DOHH2 (cell line): ENCODE results near the gene ADPRH.
A peak's percentile ranks its signal among the peaks of the same experiment; 100 is the strongest.

Experiments
- H3F3A ChIP-seq: fragments of 200-600 bp; sonication (generic), shearing (Covaris generic); 2 replicates; pipeline ENCODE4 v1.6.0; 2016; ENCODE audit warnings: antibody characterized with exemption, mild to moderate bottlenecking; ENCODE audit not compliant: control insufficient read depth, insufficient read depth
- H3K27ac ChIP-seq: fragments of 200-600 bp; sonication (generic); 2 replicates; pipeline ENCODE4 v1.5.1; 2014; ENCODE audit warnings: low read depth, mild to moderate bottlenecking, low read length, moderate library complexity
- H3K27me3 ChIP-seq: fragments of 200-600 bp; sonication (generic); 2 replicates; pipeline ENCODE4 v1.6.1; 2014; ENCODE audit warnings: mild to moderate bottlenecking, low read length, mixed read lengths; ENCODE audit not compliant: control insufficient read depth
- H3K36me3 ChIP-seq: fragments of 200-600 bp; sonication (generic); 2 replicates; pipeline ENCODE4 v1.6.1; 2014; ENCODE audit warnings: mild to moderate bottlenecking, low read length, moderate library complexity, mixed read lengths; ENCODE audit not compliant: control insufficient read depth
- H3K4me1 ChIP-seq: fragments of 200-600 bp; sonication (generic); 2 replicates; pipeline ENCODE4 v1.6.1; 2014; ENCODE audit warnings: mild to moderate bottlenecking, low read length, mixed read lengths; ENCODE audit not compliant: control insufficient read depth
- H3K4me2 ChIP-seq: fragments of 200-600 bp; sonication (generic); 2 replicates; pipeline ENCODE4 v1.6.0; 2014; ENCODE audit warnings: mild to moderate bottlenecking, low read length, moderate library complexity
- H3K4me3 ChIP-seq: fragments of 200-600 bp; sonication (generic); 2 replicates; pipeline ENCODE4 v1.5.1; 2014; ENCODE audit warnings: mild to moderate bottlenecking, low read length, mixed read lengths
- H3K79me2 ChIP-seq: fragments of 200-600 bp; sonication (generic); 2 replicates; pipeline ENCODE4 v1.6.1; 2014; ENCODE audit warnings: mild to moderate bottlenecking, low read length, mixed read lengths; ENCODE audit not compliant: control insufficient read depth
- H3K9me2 ChIP-seq: fragments of 200-600 bp; sonication (generic); replicated peaks from 2 replicates; pipeline ENCODE4 v1.6.1; 2014; ENCODE audit warnings: mild to moderate bottlenecking, low read length, mixed read lengths; ENCODE audit not compliant: control insufficient read depth
- H3K9me3 ChIP-seq: fragments of 200-600 bp; sonication (generic); 2 replicates; pipeline ENCODE4 v1.6.1; 2014; ENCODE audit warnings: antibody characterized with exemption, low read length, mixed read lengths; ENCODE audit not compliant: control insufficient read depth, insufficient read depth
- H4K20me1 ChIP-seq: fragments of 200-600 bp; sonication (generic); 2 replicates; pipeline ENCODE4 v1.6.0; 2014; ENCODE audit warnings: low read depth, mild to moderate bottlenecking, antibody characterized with exemption, low read length, moderate library complexity; ENCODE audit not compliant: control insufficient read depth, insufficient read depth
- CTCF ChIP-seq: fragments of 200-600 bp; sonication (generic); IDR thresholded peaks from one replicate; pipeline ENCODE4 v1.5.1; 2014; ENCODE audit warnings: antibody characterized with exemption, mild to moderate bottlenecking, low read depth, low read length; ENCODE audit not compliant: poor library complexity, severe bottlenecking
- EZH2phosphoT487 ChIP-seq: fragments of 200-600 bp; sonication (generic); IDR thresholded peaks from 2 replicates; pipeline ENCODE4 v1.6.1; 2017; ENCODE audit warnings: borderline replicate concordance, mild to moderate bottlenecking, antibody characterized with exemption, low read length, moderate library complexity, mixed read lengths

Gene ADPRH

DNA sequence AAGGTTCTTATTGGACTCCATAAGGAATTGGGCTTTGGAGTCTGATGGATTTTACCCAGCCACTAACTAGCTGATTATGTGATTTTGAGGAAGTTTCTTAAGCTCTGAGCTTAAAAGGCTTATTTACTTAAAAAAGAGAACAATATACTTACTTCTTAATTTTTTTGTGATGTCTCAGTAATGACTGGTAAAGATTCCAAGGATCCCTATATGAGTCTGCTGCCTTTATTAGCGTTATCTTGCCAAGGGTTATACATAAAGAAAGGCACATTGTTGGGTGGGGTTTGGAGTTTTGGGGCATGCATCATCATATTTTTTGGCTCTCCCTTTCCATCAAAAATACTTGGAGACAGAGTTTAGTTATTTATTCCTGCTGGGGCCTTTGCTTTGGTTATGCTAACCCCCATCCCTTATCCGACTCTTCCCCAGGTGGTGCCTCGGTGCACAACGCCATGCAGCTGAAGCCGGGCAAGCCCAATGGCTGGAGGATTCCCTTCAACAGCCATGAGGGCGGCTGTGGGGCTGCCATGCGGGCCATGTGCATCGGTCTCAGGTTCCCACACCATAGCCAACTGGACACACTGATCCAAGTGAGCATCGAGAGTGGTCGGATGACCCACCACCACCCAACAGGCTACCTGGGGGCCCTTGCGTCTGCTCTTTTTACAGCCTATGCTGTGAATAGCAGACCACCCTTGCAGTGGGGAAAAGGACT lies 6.7 kb downstream of the ADPRH start:
- H3K4me1 ChIP-seq, result peaks cover 14% of the 10 kb centered on the region
- no peak for TF ChIP-seq CTCF
- TF ChIP-seq EZH2phosphoT487, result no peak
- H3K4me2 ChIP-seq, result no peak overlapping the region

DNA sequence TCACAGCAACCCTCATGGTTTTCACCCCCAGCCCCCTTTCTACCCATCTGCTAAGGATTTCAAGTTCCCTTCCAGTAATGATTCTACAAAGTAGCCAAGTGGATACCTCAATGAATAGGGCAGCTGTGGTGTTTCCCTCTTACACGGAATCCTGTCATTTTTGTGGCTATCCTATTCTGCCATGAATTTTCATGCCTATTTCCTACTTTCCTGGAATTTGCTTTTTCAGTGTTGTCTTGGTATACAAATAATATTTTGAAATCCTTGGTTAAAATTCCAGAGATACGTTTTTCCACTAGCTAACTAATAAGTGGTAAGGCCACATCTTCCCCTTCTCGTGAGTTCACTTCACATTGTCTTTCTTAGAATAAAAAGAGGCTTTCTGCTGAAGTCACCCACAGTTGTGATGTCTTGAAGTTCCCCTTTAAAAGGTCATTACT lies 7.5 kb downstream of the ADPRH start:
- no peaks in the 10 kb centered on the region for H3F3A ChIP-seq
- no peaks in the 10 kb centered on the region for H4K20me1 ChIP-seq
- no peak for TF ChIP-seq CTCF
- no peak for TF ChIP-seq EZH2phosphoT487
- no peak overlapping the region for H3K4me3 ChIP-seq
- no peaks in the 10 kb centered on the region for H3K36me3 ChIP-seq
- no peak overlapping the region for H3K27ac ChIP-seq
- H3K4me2 ChIP-seq, result no peak overlapping the region
- H3K79me2 ChIP-seq, result no peaks in the 10 kb centered on the region
- no peaks in the 10 kb centered on the region for H3K9me3 ChIP-seq
- peaks cover 3% of the 10 kb centered on the region; the same call in 1 of the 2 replicates for H3K27me3 ChIP-seq
- no peaks in the 10 kb centered on the region for H3K9me2 ChIP-seq
- peaks cover 14% of the 10 kb centered on the region for H3K4me1 ChIP-seq

More for the DNA sequence above, 6.7 kb downstream of the ADPRH start:
- Histone ChIP-seq H3K79me2 (no peaks in the 10 kb centered on the region), H3K27me3 (peaks cover 3% of the 10 kb centered on the region; the same call in 1 of the 2 replicates), H3K9me2 (no peaks in the 10 kb centered on the region), H4K20me1 (no peaks in the 10 kb centered on the region), H3K9me3 (no peaks in the 10 kb centered on the region), H3K4me3 (no peak overlapping the region), H3K36me3 (no peaks in the 10 kb centered on the region), H3F3A (no peaks in the 10 kb centered on the region), H3K27ac (no peak overlapping the region)

DNA sequence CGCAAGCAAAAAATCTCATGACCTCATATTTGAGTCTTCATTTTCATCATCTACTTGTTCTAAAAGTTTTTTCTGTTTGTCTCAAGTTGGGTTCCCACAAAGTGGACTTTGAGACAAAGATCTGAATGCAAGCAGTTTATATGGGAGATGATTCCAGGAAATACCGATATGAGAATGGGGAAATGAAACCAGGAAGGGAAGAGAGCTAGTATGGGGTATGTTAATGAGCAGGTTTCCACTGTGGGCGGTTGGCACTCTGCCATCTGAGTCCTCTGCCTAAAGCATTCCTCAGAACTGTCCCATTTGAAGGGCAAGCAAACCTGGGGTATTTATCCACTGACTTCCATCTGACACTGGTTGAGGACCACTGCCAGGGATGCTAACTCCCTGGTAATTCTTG lies 8.8 kb downstream of the ADPRH start:
- no peaks in the 10 kb centered on the region for H3K36me3 ChIP-seq
- no peaks in the 10 kb centered on the region for H3K79me2 ChIP-seq
- no peaks in the 10 kb centered on the region for H3K9me2 ChIP-seq
- H3F3A ChIP-seq, result no peaks in the 10 kb centered on the region
- H3K4me2 ChIP-seq, result peak overlapping the region; percentile 62
- TF ChIP-seq EZH2phosphoT487, result no peak
- TF ChIP-seq CTCF, result no peak
- H3K27me3 ChIP-seq, result peaks cover 6% of the 10 kb centered on the region; the same call in 1 of the 2 replicates
- no peaks in the 10 kb centered on the region for H4K20me1 ChIP-seq
- H3K4me1 ChIP-seq, result peaks cover 14% of the 10 kb centered on the region
- H3K27ac ChIP-seq, result no peak overlapping the region
- no peaks in the 10 kb centered on the region for H3K9me3 ChIP-seq
- peak overlapping the region; percentile 35 for H3K4me3 ChIP-seq
